Measurements from ENCODE around the gene PBX3. TPM values are rescaled to one million over a fixed set of nuclear protein-coding genes. Genes with fewer than 3 reads are reported as not detected.
A peak's percentile ranks its signal among the peaks of the same experiment; 100 is the strongest.

The PBX3 gene
- total RNA-seq, 2 donors from 2014 or later: 54.8 to 65.3 TPM

DNA sequence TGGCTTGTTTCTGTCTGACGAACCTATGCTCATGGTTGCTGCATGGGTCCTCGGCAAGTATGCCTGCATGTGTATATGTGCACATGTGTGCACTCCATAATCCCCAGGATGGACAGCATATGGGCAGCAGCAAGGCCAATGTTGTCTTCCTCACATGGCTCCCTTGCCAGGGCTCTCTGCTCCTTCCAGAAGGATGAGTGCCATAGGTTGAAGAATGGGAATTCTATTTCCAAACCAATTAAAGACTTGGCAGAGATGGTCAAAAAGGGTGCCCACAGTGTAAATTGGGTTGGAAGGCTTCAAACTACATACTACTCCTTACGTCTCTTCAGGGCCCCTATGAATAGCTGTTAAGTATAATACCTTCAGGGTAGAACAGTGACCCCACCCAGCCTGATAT is 212.1 kb downstream of the PBX3 start:
- intact Hi-C loops (cut with DNase I): no loop called here
- ATAC-seq (no peak), DNase-seq (no peak)

DNA sequence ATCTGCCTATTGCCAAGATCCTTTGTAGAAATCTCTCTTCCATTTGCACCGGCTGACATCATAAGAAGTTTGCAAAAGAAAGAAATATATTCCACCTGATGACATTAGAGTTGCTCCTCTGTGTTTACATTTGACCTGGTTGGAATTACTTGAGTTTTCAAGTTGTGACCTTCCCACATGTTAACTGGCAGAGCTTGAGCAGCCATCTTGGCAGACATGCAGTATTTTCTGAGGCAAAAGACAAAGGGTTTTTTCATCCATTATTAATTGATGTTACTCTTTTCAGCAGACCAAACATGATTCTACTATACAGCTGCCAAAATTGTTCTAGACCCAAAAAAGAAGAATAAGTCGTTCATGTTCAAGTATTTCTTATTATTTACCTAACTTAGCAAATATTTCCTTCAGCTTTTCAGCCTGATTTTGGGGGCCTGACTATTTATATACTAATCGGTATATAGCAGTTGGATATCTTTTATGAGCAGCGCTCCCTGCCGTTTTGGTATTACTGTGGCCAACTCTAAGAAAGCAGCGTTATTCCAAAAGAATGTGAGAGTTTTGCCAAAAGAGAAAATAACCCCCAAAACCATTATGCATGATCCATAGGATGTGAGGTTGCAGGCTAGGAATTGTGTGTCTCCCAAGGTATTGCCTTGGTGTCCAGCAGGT is 212.9 kb downstream of the PBX3 start:
- intact Hi-C loops (cut with DNase I): no loop called here

DNA sequence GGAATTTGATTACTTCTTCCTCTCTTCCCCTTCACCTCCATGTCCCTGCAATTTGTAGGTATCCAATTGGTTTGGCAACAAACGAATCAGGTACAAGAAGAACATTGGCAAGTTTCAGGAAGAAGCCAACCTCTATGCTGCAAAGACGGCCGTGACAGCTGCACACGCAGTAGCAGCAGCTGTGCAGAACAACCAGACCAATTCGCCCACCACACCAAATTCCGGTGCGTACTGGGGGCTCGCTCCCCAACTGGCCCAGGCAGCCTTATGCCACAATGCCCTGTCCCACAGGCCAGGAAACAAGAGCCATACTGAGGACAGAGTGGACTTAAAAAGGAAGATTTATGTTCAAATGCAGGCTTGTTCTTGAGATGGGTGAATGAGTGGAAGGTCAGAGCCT is 213.5 kb downstream of the PBX3 start:
- no peak for ATAC-seq
- no peak for DNase-seq
- intact Hi-C loops (cut with DNase I): no loop called here

More for the DNA sequence above, 212.9 kb downstream of the PBX3 start:
- DNase-seq (no peak), ATAC-seq (no peak)

- intact Hi-C loops (cut with DNase I): no loop called here
- DNase-seq: no peak
- ATAC-seq: peak in 1 of 2 donors; percentile 52
These were observed 213.9 kb downstream of the PBX3 start for GRCh38 chr9:125961072-125961471.

DNA sequence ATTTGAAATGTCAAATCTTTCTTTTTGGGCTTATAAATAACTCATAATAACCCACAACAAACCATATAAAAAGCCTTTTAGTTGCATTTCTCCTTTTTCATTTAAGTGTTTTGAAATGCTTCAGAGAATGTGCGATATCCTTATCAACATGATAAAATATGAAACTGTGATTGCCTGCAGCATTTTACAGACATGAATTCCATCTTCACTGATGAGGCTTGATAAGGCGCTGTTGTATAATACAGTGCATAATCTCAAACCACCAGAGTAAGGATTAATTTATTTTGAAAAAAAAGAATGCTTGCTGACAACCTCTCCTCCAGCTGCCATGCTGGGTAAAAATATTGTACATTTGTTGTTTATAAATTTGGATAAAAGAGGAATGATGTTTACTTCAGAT is 216.8 kb downstream of the PBX3 start:
- no peak for ATAC-seq
- no peak for DNase-seq
- intact Hi-C loops (cut with DNase I): no loop called here

GRCh38 chr9:125964702-125965225 is 217.6 kb downstream of the PBX3 start:
- no peak for DNase-seq
- intact Hi-C loops (cut with DNase I): no loop called here
- ATAC-seq: no peak

GRCh38 chr9:125965477-125965876 is 218.3 kb downstream of the PBX3 start:
- DNase-seq: no peak
- intact Hi-C loops (cut with DNase I): no loop called here
- ATAC-seq: no peak

DNA sequence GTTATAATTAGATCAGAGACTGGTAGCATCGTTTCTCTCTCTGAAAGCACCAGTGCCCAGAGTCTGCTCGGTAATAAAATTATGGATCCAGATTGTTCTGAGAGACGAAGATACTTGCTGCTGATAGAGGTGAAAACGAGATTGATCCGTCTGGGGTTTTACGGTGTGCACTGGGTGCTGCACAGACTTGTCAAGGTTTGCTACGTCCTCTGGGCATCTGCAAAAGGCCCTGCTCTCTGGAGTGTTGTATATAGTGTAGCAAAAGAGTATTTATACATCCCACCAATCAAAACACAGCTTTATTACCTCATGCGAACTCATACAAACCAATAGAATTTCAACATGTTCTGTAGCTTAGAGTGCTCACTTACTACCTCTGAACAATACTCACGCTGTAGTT is 219.3 kb downstream of the PBX3 start:
- intact Hi-C loops (cut with DNase I): no loop called here
- DNase-seq: no peak
- ATAC-seq: no peak

GRCh38 chr9:125966959-125967711 is 220.0 kb downstream of the PBX3 start:
- ATAC-seq (no peak), DNase-seq (no peak)
- intact Hi-C loops (cut with DNase I): no loop called here

- intact Hi-C loops (cut with DNase I): no loop called here
- ATAC-seq (no peak), DNase-seq (no peak)
These were observed 221.7 kb downstream of the PBX3 start for GRCh38 chr9:125968714-125969374.

DNA sequence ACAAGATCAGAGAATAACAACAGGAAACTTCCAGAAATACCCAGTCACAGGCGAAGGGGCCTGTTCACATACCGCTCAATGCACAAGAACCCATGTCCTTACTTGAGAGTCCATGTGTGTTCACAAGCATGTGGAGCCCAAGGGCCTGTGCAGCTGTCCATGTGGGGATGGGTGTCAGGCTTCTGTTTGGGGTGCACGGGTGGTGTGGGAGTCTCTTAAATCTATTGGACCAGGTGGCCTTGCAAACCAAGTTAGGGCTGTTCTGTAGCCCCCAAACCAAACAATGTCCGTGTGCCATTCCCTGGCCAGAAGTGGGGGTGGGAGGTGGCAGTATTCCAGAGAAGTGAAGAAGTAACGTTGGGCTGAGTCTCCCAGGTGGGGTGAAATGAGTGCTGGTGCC is 222.3 kb downstream of the PBX3 start:
- intact Hi-C loops (cut with DNase I): no loop called here
- DNase-seq: no peak
- no peak for ATAC-seq

GRCh38 chr9:125969868-125970267 is 222.7 kb downstream of the PBX3 start:
- no peak for DNase-seq
- intact Hi-C loops (cut with DNase I): no loop called here
- ATAC-seq: no peak

- DNase-seq: no peak
- intact Hi-C loops (cut with DNase I): no loop called here
- no peak for ATAC-seq
These were observed 223.2 kb downstream of the PBX3 start for GRCh38 chr9:125970340-125970739.

GRCh38 chr9:125971050-125971449 is 223.9 kb downstream of the PBX3 start:
- intact Hi-C loops (cut with DNase I): no loop called here
- DNase-seq: no peak
- ATAC-seq: no peak

DNA sequence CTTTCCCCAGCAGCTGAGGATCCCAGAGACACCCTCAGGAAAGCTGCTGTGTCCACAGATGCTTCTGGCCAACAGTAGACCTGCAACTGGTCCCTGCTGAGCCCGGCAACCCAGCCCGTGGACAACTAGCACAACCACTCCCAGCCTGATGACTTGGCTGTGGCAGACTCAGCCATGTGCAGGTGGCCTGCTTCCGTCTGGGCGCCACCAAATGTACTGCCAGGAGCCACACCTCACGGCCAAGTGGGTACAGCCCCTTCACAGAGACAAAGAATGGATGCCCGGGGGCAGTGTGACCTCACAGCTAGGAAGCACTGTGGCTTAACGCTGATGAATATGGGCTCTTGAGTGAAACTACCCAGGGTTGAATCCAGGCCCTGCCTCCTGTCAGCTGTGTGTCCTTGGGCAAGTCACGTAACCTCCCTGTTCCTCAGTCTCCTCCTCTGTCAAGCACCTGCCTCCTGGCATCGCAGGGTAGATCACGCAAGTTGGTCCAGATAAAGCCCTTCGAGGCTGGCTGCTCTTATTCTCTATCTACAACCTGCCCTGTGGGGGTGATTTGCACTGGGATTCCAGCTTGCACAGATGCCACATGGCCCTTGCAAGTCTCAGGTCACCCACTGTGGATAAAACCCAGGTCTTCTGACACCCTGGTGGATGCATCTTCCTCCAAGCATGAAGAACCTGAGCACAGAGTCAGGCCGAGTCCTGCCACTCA is 225.0 kb downstream of the PBX3 start:
- DNase-seq: no peak
- intact Hi-C loops (cut with DNase I): no loop called here
- no peak for ATAC-seq

DNA sequence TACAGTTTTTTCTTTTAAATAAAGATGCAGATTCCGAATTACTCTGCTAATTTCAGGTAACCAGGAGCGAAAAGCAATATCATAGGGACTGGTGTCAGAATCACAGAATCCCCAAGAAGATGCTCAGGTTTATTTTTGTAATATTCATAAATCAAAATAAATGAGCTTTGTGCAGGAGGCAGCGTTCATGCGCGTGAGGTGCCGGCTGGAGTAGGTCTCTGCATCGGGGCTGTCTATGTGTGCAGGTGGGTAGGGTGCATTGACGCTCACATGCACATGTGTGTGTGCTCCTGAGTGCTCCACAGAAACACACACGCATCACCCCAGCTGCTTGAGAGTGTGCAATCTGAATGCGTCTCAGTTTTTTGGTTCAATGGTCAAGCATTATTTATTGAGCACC is 226.4 kb downstream of the PBX3 start:
- intact Hi-C loops (cut with DNase I): no loop called here
- ATAC-seq: no peak
- no peak for DNase-seq

DNA sequence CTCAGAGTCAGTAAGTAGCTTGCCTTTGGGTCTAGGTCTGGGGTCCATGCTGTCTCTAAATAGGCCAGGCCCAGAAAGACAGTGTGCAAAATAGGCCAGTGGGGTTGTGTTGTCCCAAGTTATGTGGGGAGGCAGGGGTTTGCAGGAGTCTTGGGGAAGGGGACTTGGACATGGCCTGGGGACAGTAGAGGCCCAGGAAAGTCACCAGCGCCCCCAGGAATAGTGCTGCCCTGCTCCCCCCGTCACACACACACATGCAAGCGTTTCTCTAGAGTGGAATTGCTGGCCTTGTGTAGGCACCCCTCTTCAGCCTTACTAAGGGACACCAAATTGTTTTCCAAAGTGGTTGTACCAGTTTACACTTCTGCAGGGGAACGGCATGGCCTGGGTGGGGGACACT is 227.5 kb downstream of the PBX3 start:
- DNase-seq (no peak), ATAC-seq (no peak)
- intact Hi-C loops (cut with DNase I): no loop called here

DNA sequence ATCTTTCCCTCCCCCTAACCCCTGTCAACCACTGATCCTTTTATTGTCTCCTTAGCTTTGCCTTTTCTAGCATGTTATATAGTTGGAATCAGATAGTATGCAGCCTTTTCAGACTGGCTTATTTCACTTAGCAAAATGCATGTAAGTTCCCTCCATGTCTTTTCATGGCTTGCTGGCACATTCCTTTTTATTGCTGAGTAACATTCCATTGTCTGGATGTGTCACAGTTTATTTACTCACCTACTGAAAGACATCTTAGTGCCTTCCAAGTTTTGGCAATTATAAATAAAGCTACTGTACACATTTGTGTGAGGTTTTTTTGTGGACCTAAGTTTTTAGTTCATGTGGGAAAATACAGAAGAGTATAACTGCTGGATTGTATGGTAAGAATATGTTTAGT is 230.1 kb downstream of the PBX3 start:
- no peak for ATAC-seq
- intact Hi-C loops (cut with DNase I): no loop called here

DNA sequence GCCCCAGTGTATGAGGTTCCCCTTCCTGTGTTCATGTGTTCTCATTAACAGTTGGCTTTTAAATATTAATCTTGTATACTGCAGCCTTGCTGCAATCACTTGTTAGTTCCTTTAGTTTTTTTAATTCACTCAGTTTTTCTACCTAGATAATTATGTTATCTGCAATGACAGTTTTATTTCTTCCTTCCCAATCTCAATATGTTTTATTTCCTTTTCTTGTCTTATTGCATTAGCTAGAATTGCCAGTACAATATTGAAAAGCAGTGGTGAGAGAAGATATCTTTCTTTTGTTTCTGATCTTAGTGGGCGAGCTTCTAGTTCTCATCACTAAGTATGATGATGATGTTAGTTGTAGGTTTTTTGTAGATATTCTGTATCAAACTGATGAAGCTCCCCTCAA is 232.2 kb downstream of the PBX3 start:
- intact Hi-C loops (cut with DNase I): no loop called here
- DNase-seq (no peak), ATAC-seq (no peak)

More for the DNA sequence above, 230.1 kb downstream of the PBX3 start:
- DNase-seq: no peak
